Lung (tissue), 12 donors: ENCODE data around the gene TSPAN17. TPM values are rescaled to one million over a fixed set of nuclear protein-coding genes. Genes with fewer than 3 reads are reported as not detected.

Experiments used
- ATAC-seq: fragments of 200-7000 bp; cut with Tn5 transposase; one replicate; pipeline ENCODE4 v1.9.1; 2020; ENCODE audit warnings: moderate number of reproducible peaks; ENCODE audit not compliant: insufficient read depth, low FRiP score
- DNase-seq, 3 donors: peaks; one replicate each; pipeline ENCODE4 v3.0.0-alpha.2; 2013 to 2017
- H3K27ac ChIP-seq, 2 donors: one replicate each; pipeline ENCODE4 v1.5.1; 2013; ENCODE audit warnings: mild to moderate bottlenecking in 2 of 2, moderate library complexity in 2 of 2, control low read depth in 1 of 2, inconsistent platforms in 1 of 2, low read depth in 1 of 2, low read length in 1 of 2
- H3K27me3 ChIP-seq, 3 donors: one replicate each; pipeline ENCODE4 v1.5.1; 2013; ENCODE audit warnings: low read length in 2 of 3; ENCODE audit not compliant: control insufficient read depth in 3 of 3, insufficient read depth in 3 of 3
- H3K36me3 ChIP-seq, 4 donors: one replicate each; pipeline ENCODE4 v1.5.1; 2013; ENCODE audit warnings: low read length in 4 of 4, mild to moderate bottlenecking in 1 of 4, moderate library complexity in 1 of 4; ENCODE audit not compliant: control insufficient read depth in 4 of 4, insufficient read depth in 4 of 4
- H3K4me1 ChIP-seq, 5 donors: one replicate each; pipeline ENCODE4 v1.5.1; 2013; ENCODE audit warnings: low read length in 5 of 5, mild to moderate bottlenecking in 2 of 5, moderate library complexity in 1 of 5; ENCODE audit not compliant: control insufficient read depth in 5 of 5, insufficient read depth in 5 of 5
- H3K4me3 ChIP-seq: one replicate; pipeline ENCODE4 v1.5.1; 2013; ENCODE audit warnings: mild to moderate bottlenecking, control low read depth, moderate library complexity
- H3K9ac ChIP-seq, 2 donors: one replicate each; pipeline ENCODE4 v1.5.1; 2013; ENCODE audit warnings: low read length in 2 of 2, control low read depth in 1 of 2; ENCODE audit not compliant: insufficient read depth in 1 of 2
- H3K9me3 ChIP-seq, 4 donors: one replicate each; pipeline ENCODE4 v1.5.1; 2013; ENCODE audit warnings: low read length in 3 of 4, mild to moderate bottlenecking in 1 of 4, moderate library complexity in 1 of 4; ENCODE audit not compliant: control insufficient read depth in 4 of 4, insufficient read depth in 3 of 4
- CTCF ChIP-seq: IDR thresholded peaks from 2 replicates; pipeline ENCODE4 v1.5.1; 2012; ENCODE audit warnings: mild to moderate bottlenecking; ENCODE audit errors: control extremely low read depth, extremely low read depth
- WGBS, 2 donors: extraction: QIAGEN DNeasy Blood & Tissue Kit; methylation state at CpG; one replicate each; pipeline ENCODE4 v1.1.7; 2013; 5-methylcytosine and 5-hydroxymethylcytosine counted together
- polyA plus RNA-seq, 2 donors: library from polyadenylated mRNA; stranded (reverse); fragments of 200-250 nt; gene quantifications; one replicate each; pipeline ENCODE4 v1.2.1, GENCODE V29; 2013
- total RNA-seq, 2 donors: library from RNA; depleted of rRNA in 1 of 2; stranded (reverse); fragments of >200 nt in 1 of 2; gene quantifications; one replicate each; pipeline ENCODE4 v1.2.1, GENCODE V29; 2014 to 2021
- donor health status: control.
- donor health status: control.
- donor health status: Bipolar disorder and iron deficiency.
- donor health status: healthy.
- donor health status: DM: yes; HTN: yes; CAD: no.

Gene TSPAN17
- total and polyA plus RNA-seq, 4 donors = 14.8 to 37.4 (median 27.8) TPM

- H3K4me1 ChIP-seq = peaks cover 0 to 9% (median 0%) of the 10 kb centered on the region in 5 donors
- ATAC-seq = no peak
- H3K9ac ChIP-seq = no peak overlapping the region
- DNase-seq = no peak
- peaks cover 0 to 21% (median 4%) of the 10 kb centered on the region in 3 donors for H3K27me3 ChIP-seq
- H3K36me3 ChIP-seq = no peaks in the 10 kb centered on the region
- H3K27ac ChIP-seq = no peak overlapping the region
- H3K9me3 ChIP-seq = no peaks in the 10 kb centered on the region
- TF ChIP-seq CTCF = no peak
- no peak overlapping the region for H3K4me3 ChIP-seq
- 86 to 91% methylated on average over 21 of the region's 21 CpGs for WGBS, 2 donors
Observed at GRCh38 chr5:176662371-176663333, 15.4 kb downstream of the TSPAN17 start.

GRCh38 chr5:176663566-176663965 lies 16.3 kb downstream of the TSPAN17 start:
- no peak for TF ChIP-seq CTCF
- WGBS, 2 donors = 85 to 94% methylated on average over 10 of the region's 10 CpGs
- no peak overlapping the region for H3K4me3 ChIP-seq
- DNase-seq (no peak), ATAC-seq (no peak)
- H3K4me1 ChIP-seq = peaks cover 0 to 5% (median 0%) of the 10 kb centered on the region in 5 donors
- no peak overlapping the region for H3K9ac ChIP-seq
- no peaks in the 10 kb centered on the region for H3K9me3 ChIP-seq
- no peaks in the 10 kb centered on the region for H3K36me3 ChIP-seq
- H3K27me3 ChIP-seq = peaks cover 0 to 21% (median 4%) of the 10 kb centered on the region in 3 donors
- no peak overlapping the region for H3K27ac ChIP-seq

GRCh38 chr5:176664479-176664878 lies 17.2 kb downstream of the TSPAN17 start:
- H3K4me3 ChIP-seq = no peak overlapping the region
- no peak for DNase-seq
- H3K27me3 ChIP-seq = peaks cover 0 to 25% (median 4%) of the 10 kb centered on the region in 3 donors
- WGBS, 2 donors = 34% methylated on average over 5 to 6 of the region's 6 CpGs
- ATAC-seq = no peak
- no peaks in the 10 kb centered on the region for H3K36me3 ChIP-seq
- H3K27ac ChIP-seq = no peak overlapping the region
- H3K9me3 ChIP-seq = no peaks in the 10 kb centered on the region
- no peak for TF ChIP-seq CTCF
- H3K9ac ChIP-seq = no peak overlapping the region
- peaks cover 0 to 5% (median 0%) of the 10 kb centered on the region in 5 donors for H3K4me1 ChIP-seq
